GM12878 (cell line): ENCODE measurements around the gene PHRF1.

Source experiments
- BHLHE40 ChIP-seq, 2 experiments: fragments of 450-650 bp in 1 of 2; IDR thresholded peaks; 2 replicates each; pipeline ENCODE4 v1.6.1; 2011 to 2017; ENCODE audit warnings: low read depth in 2 of 2, borderline replicate concordance in 1 of 2, improper control_type of control experiment in 1 of 2, low read length in 1 of 2, mild to moderate bottlenecking in 1 of 2
- EZH2 ChIP-seq: IDR thresholded peaks from 2 replicates; pipeline ENCODE4 v1.6.1; 2012; ENCODE audit warnings: low read depth, mild to moderate bottlenecking, control low read depth, inconsistent platforms, low read length, borderline replicate concordance; ENCODE audit not compliant: control insufficient read depth
- HDAC2 ChIP-seq: fragments of 200-600 bp; sonication (generic); IDR thresholded peaks from 2 replicates; pipeline ENCODE4 v1.6.1; 2017
- NR2F1 ChIP-seq: fragments of 450-650 bp; conservative IDR thresholded peaks from 2 replicates; pipeline ENCODE4 v1.6.1; 2017; ENCODE audit warnings: mild to moderate bottlenecking
- POLR2A ChIP-seq: IDR thresholded peaks from 2 replicates; pipeline ENCODE4 v1.6.1; 2011; ENCODE audit warnings: low read depth, mild to moderate bottlenecking, low read length
- POU2F2 ChIP-seq: IDR thresholded peaks from 3 replicates; pipeline ENCODE4 v1.6.1; 2011; ENCODE audit warnings: low read depth, mild to moderate bottlenecking, low read length, borderline replicate concordance
- RAD51 ChIP-seq: fragments of 450-650 bp; IDR thresholded peaks from 2 replicates; pipeline ENCODE4 v1.6.1; 2016; ENCODE audit warnings: moderate library complexity, mild to moderate bottlenecking, inconsistent platforms
- SIN3A ChIP-seq: IDR thresholded peaks from 2 replicates; pipeline ENCODE4 v1.6.1; 2012; ENCODE audit warnings: low read depth, low read length, improper control_type of control experiment
- SMAD1 ChIP-seq: fragments of 450-650 bp; IDR thresholded peaks from 2 replicates; pipeline ENCODE4 v1.6.1; 2018; ENCODE audit warnings: mild to moderate bottlenecking, low read depth; ENCODE audit not compliant: partially characterized antibody
- ZZZ3 ChIP-seq: IDR thresholded peaks from 2 replicates; pipeline ENCODE4 v1.6.1; 2011; ENCODE audit warnings: low read depth; ENCODE audit not compliant: control insufficient read depth, insufficient read length
- TF ChIP-seq, protein P1 (sequence below): IDR thresholded peaks from 2 replicates; pipeline ENCODE4 v1.6.1; 2011; ENCODE audit warnings: low read depth, low read length, improper control_type of control experiment, borderline replicate concordance
- TF ChIP-seq, protein P2 (sequence below), 3 experiments: IDR thresholded peaks in 2 of 3; conservative IDR thresholded peaks in 1 of 3; 2 replicates each; pipeline ENCODE4 v1.5.1; 2011; ENCODE audit warnings: low read depth in 3 of 3, low read length in 3 of 3, mild to moderate bottlenecking in 3 of 3, control low read depth in 2 of 3, moderate library complexity in 2 of 3, inconsistent platforms in 1 of 3, mixed read lengths in 1 of 3; ENCODE audit not compliant: control insufficient read depth in 2 of 3, insufficient read depth in 1 of 3; ENCODE audit errors: extremely low read depth in 1 of 3

DNA sequence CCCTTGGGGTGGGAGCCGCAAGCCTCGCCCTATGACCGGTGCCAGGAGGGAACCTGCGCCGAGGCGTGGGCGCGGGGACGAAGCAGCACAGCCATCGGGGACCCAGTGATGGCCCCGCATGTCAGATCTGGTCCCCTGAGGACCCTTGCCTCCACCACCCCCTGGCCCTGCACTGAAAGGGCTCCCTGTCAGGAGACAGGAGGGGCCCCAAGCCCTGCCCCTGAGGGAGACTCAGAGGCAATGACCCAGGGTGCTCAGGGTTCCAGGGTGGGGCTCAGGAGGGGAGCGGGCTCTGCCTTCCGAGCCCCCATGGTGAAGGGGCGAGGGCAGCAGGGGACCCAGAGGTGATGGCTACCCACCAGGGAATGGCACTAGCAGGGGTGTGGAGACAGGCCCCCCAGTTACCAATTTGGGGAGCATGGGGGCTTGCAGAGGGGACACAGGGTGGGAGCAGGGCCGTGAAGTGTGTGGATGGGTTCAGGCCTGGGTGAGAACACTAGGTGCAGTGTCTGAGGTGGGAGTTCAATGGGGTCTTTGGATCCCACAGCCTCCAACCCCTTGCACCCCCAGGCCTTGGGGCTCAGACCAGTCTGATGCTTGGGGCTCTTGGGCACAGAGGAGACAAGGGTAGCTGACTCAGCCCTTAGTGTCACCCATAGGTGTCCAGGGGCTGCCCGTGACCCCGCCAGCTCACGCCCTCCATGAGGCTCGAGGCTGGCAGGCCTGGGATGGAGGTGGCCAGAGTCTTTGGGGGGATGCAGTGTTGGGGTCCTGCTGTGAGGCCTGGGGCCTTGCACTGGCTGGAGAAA is 38.4 kb upstream of the PHRF1 start:
- TF ChIP-seq EZH2, result no peak
- TF ChIP-seq POLR2A, result no peak
- TF ChIP-seq HDAC2, result no peak
- TF ChIP-seq RAD51, result no peak
- no peak for TF ChIP-seq SIN3A
- TF ChIP-seq ZZZ3, result no peak
- no peak for TF ChIP-seq POU2F2
- no peak for TF ChIP-seq SMAD1
- TF ChIP-seq, protein P1, sequence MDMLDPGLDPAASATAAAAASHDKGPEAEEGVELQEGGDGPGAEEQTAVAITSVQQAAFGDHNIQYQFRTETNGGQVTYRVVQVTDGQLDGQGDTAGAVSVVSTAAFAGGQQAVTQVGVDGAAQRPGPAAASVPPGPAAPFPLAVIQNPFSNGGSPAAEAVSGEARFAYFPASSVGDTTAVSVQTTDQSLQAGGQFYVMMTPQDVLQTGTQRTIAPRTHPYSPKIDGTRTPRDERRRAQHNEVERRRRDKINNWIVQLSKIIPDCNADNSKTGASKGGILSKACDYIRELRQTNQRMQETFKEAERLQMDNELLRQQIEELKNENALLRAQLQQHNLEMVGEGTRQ, result no peak
- TF ChIP-seq, protein P2, sequence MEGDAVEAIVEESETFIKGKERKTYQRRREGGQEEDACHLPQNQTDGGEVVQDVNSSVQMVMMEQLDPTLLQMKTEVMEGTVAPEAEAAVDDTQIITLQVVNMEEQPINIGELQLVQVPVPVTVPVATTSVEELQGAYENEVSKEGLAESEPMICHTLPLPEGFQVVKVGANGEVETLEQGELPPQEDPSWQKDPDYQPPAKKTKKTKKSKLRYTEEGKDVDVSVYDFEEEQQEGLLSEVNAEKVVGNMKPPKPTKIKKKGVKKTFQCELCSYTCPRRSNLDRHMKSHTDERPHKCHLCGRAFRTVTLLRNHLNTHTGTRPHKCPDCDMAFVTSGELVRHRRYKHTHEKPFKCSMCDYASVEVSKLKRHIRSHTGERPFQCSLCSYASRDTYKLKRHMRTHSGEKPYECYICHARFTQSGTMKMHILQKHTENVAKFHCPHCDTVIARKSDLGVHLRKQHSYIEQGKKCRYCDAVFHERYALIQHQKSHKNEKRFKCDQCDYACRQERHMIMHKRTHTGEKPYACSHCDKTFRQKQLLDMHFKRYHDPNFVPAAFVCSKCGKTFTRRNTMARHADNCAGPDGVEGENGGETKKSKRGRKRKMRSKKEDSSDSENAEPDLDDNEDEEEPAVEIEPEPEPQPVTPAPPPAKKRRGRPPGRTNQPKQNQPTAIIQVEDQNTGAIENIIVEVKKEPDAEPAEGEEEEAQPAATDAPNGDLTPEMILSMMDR (IDR thresholded peaks at IDR 0.05 in 2 of 3, conservative IDR thresholded peaks at IDR 0.05 in 1 of 3; ENCODE audit: control insufficient read depth in 2 of 3, extremely low read depth in 1 of 3, insufficient read depth in 1 of 3, low read depth in 3 of 3, low read length in 3 of 3), result no peak
- no peak for TF ChIP-seq NR2F1
- TF ChIP-seq BHLHE40 (IDR thresholded peaks at IDR 0.05; ENCODE audit: borderline replicate concordance in 1 of 2, low read depth in 2 of 2, low read length in 1 of 2), result no peak
